Measurements from ENCODE around the gene DDX47. TPM values are rescaled to one million over a fixed set of nuclear protein-coding genes. Genes with fewer than 3 reads are reported as not detected.

The DDX47 gene
- total and polyA plus RNA-seq, 4 donors = 28.2 to 79.2 (median 40.4) TPM

DNA sequence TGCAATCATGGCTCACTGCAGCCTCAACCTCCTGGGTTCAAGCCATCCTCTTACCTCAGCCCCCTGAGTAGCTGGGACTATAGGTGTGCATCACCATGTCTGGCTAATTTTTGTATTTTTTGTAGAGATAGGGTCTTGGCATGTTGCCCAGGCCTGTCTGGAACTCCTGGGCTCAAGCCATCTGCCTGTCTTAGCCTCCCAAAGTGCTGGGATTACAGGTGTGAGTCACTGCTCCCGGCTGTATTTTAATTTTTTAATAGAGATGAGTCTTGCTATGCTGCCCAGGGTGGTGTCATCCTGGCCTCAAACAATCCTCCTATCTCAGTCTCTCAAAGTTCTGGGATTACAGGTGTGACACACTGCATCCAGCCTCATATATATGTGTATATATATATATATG is 46.5 kb downstream of the DDX47 start:
- TF ChIP-seq, protein P1, sequence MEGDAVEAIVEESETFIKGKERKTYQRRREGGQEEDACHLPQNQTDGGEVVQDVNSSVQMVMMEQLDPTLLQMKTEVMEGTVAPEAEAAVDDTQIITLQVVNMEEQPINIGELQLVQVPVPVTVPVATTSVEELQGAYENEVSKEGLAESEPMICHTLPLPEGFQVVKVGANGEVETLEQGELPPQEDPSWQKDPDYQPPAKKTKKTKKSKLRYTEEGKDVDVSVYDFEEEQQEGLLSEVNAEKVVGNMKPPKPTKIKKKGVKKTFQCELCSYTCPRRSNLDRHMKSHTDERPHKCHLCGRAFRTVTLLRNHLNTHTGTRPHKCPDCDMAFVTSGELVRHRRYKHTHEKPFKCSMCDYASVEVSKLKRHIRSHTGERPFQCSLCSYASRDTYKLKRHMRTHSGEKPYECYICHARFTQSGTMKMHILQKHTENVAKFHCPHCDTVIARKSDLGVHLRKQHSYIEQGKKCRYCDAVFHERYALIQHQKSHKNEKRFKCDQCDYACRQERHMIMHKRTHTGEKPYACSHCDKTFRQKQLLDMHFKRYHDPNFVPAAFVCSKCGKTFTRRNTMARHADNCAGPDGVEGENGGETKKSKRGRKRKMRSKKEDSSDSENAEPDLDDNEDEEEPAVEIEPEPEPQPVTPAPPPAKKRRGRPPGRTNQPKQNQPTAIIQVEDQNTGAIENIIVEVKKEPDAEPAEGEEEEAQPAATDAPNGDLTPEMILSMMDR (IDR thresholded peaks at IDR 0.05; ENCODE audit: control extremely low read depth, extremely low read depth) = no peak
- H3K36me3 ChIP-seq (ENCODE audit: control insufficient read depth in 4 of 4, insufficient read depth in 4 of 4, low read length in 4 of 4) = no peaks in the 10 kb centered on the region
- no peaks in the 10 kb centered on the region for H3K9me3 ChIP-seq (ENCODE audit: control insufficient read depth in 4 of 4, insufficient read depth in 3 of 4, low read length in 3 of 4)
- H3K4me3 ChIP-seq = no peak overlapping the region
- WGBS, 2 donors = 87 to 91% methylated on average over 1 of the region's 1 CpG
- no peak overlapping the region for H3K27ac ChIP-seq (ENCODE audit: low read depth in 1 of 2, low read length in 1 of 2)
- no peaks in the 10 kb centered on the region for H3K27me3 ChIP-seq (ENCODE audit: control insufficient read depth in 3 of 3, insufficient read depth in 3 of 3, low read length in 2 of 3)
- H3K9ac ChIP-seq (ENCODE audit: insufficient read depth in 1 of 2, low read length in 2 of 2) = no peak overlapping the region
- no peak for ATAC-seq (ENCODE audit: insufficient read depth, low FRiP score)
- no peak for DNase-seq
- no peaks in the 10 kb centered on the region for H3K4me1 ChIP-seq (ENCODE audit: control insufficient read depth in 5 of 5, insufficient read depth in 5 of 5, low read length in 5 of 5)

DNA sequence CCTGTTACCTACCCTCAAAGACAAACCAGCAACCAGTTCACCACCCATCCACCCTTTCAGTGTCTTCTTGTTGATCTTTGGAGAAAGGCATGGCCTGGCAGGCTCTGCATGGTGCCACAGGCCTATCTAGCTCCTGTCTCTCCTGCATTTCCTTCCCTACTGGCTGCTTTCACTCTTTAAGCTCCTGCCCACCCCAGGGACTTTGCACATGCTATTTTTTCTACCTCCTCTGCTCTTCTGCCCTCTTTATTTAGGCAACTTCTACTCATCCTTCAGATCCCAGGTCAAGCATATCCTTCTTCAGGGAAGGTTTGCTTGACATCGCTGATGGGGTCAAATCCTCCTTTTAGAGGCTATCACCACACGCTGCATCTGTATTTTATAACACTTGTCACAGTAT is 51.1 kb downstream of the DDX47 start:
- TF ChIP-seq, protein P1 (IDR thresholded peaks at IDR 0.05; ENCODE audit: control extremely low read depth, extremely low read depth) = no peak
- 98 to 99% methylated on average over 2 of the region's 2 CpGs for WGBS, 2 donors

GRCh38 chr12:12868477-12869235 is 55.5 kb downstream of the DDX47 start:
- WGBS, 2 donors = 96% methylated on average over 3 of the region's 3 CpGs
- Histone ChIP-seq H3K27me3 (ENCODE audit: control insufficient read depth in 3 of 3, insufficient read depth in 3 of 3, low read length in 2 of 3) (no peaks in the 10 kb centered on the region), H3K9ac (ENCODE audit: insufficient read depth in 1 of 2, low read length in 2 of 2) (no peak overlapping the region), H3K27ac (ENCODE audit: low read depth in 1 of 2, low read length in 1 of 2) (no peak overlapping the region), H3K36me3 (ENCODE audit: control insufficient read depth in 4 of 4, insufficient read depth in 4 of 4, low read length in 4 of 4) (no peaks in the 10 kb centered on the region), H3K4me3 (no peak overlapping the region), H3K4me1 (ENCODE audit: control insufficient read depth in 5 of 5, insufficient read depth in 5 of 5, low read length in 5 of 5) (no peaks in the 10 kb centered on the region), H3K9me3 (ENCODE audit: control insufficient read depth in 4 of 4, insufficient read depth in 3 of 4, low read length in 3 of 4) (no peaks in the 10 kb centered on the region)
- no peak for ATAC-seq (ENCODE audit: insufficient read depth, low FRiP score)
- TF ChIP-seq, protein P1 (IDR thresholded peaks at IDR 0.05; ENCODE audit: control extremely low read depth, extremely low read depth) = no peak
- no peak for DNase-seq

More for the DNA sequence above, 51.1 kb downstream of the DDX47 start:
- Histone ChIP-seq H3K4me1 (ENCODE audit: control insufficient read depth in 5 of 5, insufficient read depth in 5 of 5, low read length in 5 of 5) (no peaks in the 10 kb centered on the region), H3K4me3 (no peak overlapping the region), H3K36me3 (ENCODE audit: control insufficient read depth in 4 of 4, insufficient read depth in 4 of 4, low read length in 4 of 4) (no peaks in the 10 kb centered on the region), H3K9me3 (ENCODE audit: control insufficient read depth in 4 of 4, insufficient read depth in 3 of 4, low read length in 3 of 4) (no peaks in the 10 kb centered on the region), H3K27me3 (ENCODE audit: control insufficient read depth in 3 of 3, insufficient read depth in 3 of 3, low read length in 2 of 3) (no peaks in the 10 kb centered on the region), H3K9ac (ENCODE audit: insufficient read depth in 1 of 2, low read length in 2 of 2) (no peak overlapping the region), H3K27ac (ENCODE audit: low read depth in 1 of 2, low read length in 1 of 2) (no peak overlapping the region)
- DNase-seq = no peak
- ATAC-seq (ENCODE audit: insufficient read depth, low FRiP score) = no peak
